Common myeloid progenitor, CD34-positive (primary cell): ENCODE results near the gene CASR.

Experiments
- CTCF ChIA-PET: fragments of 350-600 bp; sonication (Branson Sonifier 250); formaldehyde crosslinking; loops from one replicate; lab custom pipeline; 2021; ENCODE audit warnings: antibody characterized with exemption; lab: Charles Lee
- POLR2A ChIA-PET: fragments of 350-600 bp; sonication (Branson Sonifier 250); formaldehyde crosslinking; loops from one replicate; lab custom pipeline; 2021; ENCODE audit warnings: antibody characterized with exemption; lab: Charles Lee
- DNase-seq, 3 donors: peaks; one replicate each; pipeline versions ENCODE4 v3.0.0 to v3.0.0-alpha.2; 2013
- H3K27ac ChIP-seq, 2 experiments: 1 replicate in 1 of 2; 2 replicates in 1 of 2; pipeline ENCODE4 v1.7.0; 2013; ENCODE audit warnings: inconsistent platforms in 2 of 2, low read length in 2 of 2, mild to moderate bottlenecking in 2 of 2, low read depth in 1 of 2, moderate library complexity in 1 of 2; ENCODE audit not compliant: severe bottlenecking in 2 of 2, insufficient read depth in 1 of 2, poor library complexity in 1 of 2
- H3K27me3 ChIP-seq, 5 experiments: replicated peaks in 2 of 5; 1 replicate in 3 of 5; 2 replicates in 2 of 5; pipeline versions ENCODE4 v1.6.1 to v1.7.0; 2013; ENCODE audit warnings: low read length in 4 of 5, mild to moderate bottlenecking in 2 of 5, moderate library complexity in 2 of 5, inconsistent platforms in 1 of 5; ENCODE audit not compliant: insufficient read depth in 5 of 5, control insufficient read depth in 4 of 5
- H3K36me3 ChIP-seq, 4 experiments: 1 replicate in 2 of 4; 2 replicates in 2 of 4; pipeline versions ENCODE4 v1.6.1 to v1.7.0; 2013; ENCODE audit warnings: low read length in 3 of 4, control low read depth in 1 of 4, mild to moderate bottlenecking in 1 of 4; ENCODE audit not compliant: control insufficient read depth in 4 of 4, insufficient read depth in 4 of 4
- H3K4me1 ChIP-seq, 4 experiments: 1 replicate in 3 of 4; 2 replicates in 1 of 4; pipeline versions ENCODE4 v1.6.1 to v1.7.1; 2013; ENCODE audit warnings: low read length in 3 of 4, mild to moderate bottlenecking in 3 of 4, control low read depth in 1 of 4, inconsistent platforms in 1 of 4, moderate library complexity in 1 of 4; ENCODE audit not compliant: control insufficient read depth in 4 of 4, insufficient read depth in 4 of 4; ENCODE audit errors: control extremely low read depth in 1 of 4
- H3K4me3 ChIP-seq, 7 experiments: 1 replicate in 4 of 7; 2 replicates in 3 of 7; pipeline versions ENCODE4 v1.5.1 to v1.7.0; 2013; ENCODE audit warnings: mild to moderate bottlenecking in 7 of 7, low read length in 6 of 7, moderate library complexity in 6 of 7, inconsistent platforms in 2 of 7, low read depth in 2 of 7, control low read depth in 1 of 7; ENCODE audit not compliant: insufficient read depth in 4 of 7, control insufficient read depth in 1 of 7; ENCODE audit errors: extremely low read depth in 1 of 7
- H3K9me3 ChIP-seq, 5 experiments: 1 replicate in 4 of 5; 2 replicates in 1 of 5; pipeline versions ENCODE4 v1.6.1 to v1.7.1; 2013; ENCODE audit warnings: low read length in 4 of 5, mild to moderate bottlenecking in 2 of 5, inconsistent platforms in 1 of 5, low read depth in 1 of 5, moderate library complexity in 1 of 5; ENCODE audit not compliant: control insufficient read depth in 4 of 5, insufficient read depth in 2 of 5; ENCODE audit errors: control extremely low read depth in 1 of 5
- WGBS: methylation state at CpG from one replicate; pipeline ENCODE4 v1.1.5; 2013; ENCODE audit not compliant: insufficient coverage; 5-methylcytosine and 5-hydroxymethylcytosine counted together

CASR gene

GRCh38 chr3:122318620-122319019 lies 135.2 kb downstream of the CASR start:
- Histone ChIP-seq H3K4me1 (peaks cover 0 to 3% (median 1%) of the 10 kb centered on the region in 4 experiments), H3K4me3 (no peak overlapping the region), H3K36me3 (no peaks in the 10 kb centered on the region), H3K9me3 (peaks cover 0 to 14% (median 2%) of the 10 kb centered on the region in 5 experiments), H3K27ac (no peak overlapping the region), H3K27me3 (peaks cover 0 to 16% (median 0%) of the 10 kb centered on the region in 5 experiments)
- DNase-seq, result no peak
- POLR2A ChIA-PET, result no interaction called here
- no CpG with 5 or more reads among the region's 2 CpGs for WGBS
- CTCF ChIA-PET, result no interaction called here

GRCh38 chr3:122322095-122323075 lies 138.9 kb downstream of the CASR start:
- ChIA-PET POLR2A (no interaction called here), CTCF (interaction anchor here (0.6 to 1.2 kb wide), 2 partner anchors 9 to 31 kb away, joined by 3 to 4 read pairs; no protein-coding TSS in a partner anchor)

GRCh38 chr3:122324871-122325323 lies 141.4 kb downstream of the CASR start, which contains the start of gene CSTA:
Gene CSTA, plus strand, starts transcription at chr3:122325248. Its CDS starts 45 bp downstream, at chr3:122325293.
- no CpG with 5 or more reads among the region's 6 CpGs for WGBS
- H3K4me1 ChIP-seq, result no peaks in the 10 kb centered on the region
- H3K4me3 ChIP-seq, result peak within 1 kb of the TSS in 1 of 7 experiments; percentile 69
- POLR2A ChIA-PET, result no interaction called here
- H3K27me3 ChIP-seq, result peaks cover 0 to 2% (median 0%) of the 10 kb centered on the region in 5 experiments
- peaks cover 0 to 5% (median 0%) of the 10 kb centered on the region in 5 experiments for H3K9me3 ChIP-seq
- DNase-seq, result peak in 2 of 3 donors; percentile 20 to 22
- no peaks in the 10 kb centered on the region for H3K36me3 ChIP-seq
- CTCF ChIA-PET, result interaction anchor here (1.6 kb wide), 1 partner anchor 15 kb away, joined by 4 read pairs; no protein-coding TSS in a partner anchor
- no peak within 1 kb of the TSS for H3K27ac ChIP-seq

More at GRCh38 chr3:122322095-122323075, 138.9 kb downstream of the CASR start:
- H3K27me3 ChIP-seq, result peaks cover 0 to 2% (median 2%) of the 10 kb centered on the region in 5 experiments
- H3K4me3 ChIP-seq, result no peak overlapping the region
- peaks cover 0 to 14% (median 2%) of the 10 kb centered on the region in 5 experiments for H3K9me3 ChIP-seq
- peak in 2 of 3 donors; percentile 15 to 33 for DNase-seq
- WGBS, result 90% methylated on average over 2 of the region's 5 CpGs
- no peaks in the 10 kb centered on the region for H3K36me3 ChIP-seq
- no peaks in the 10 kb centered on the region for H3K4me1 ChIP-seq
- no peak overlapping the region for H3K27ac ChIP-seq

- Histone ChIP-seq H3K4me3 (peak overlapping the region in 1 of 7 experiments; percentile 69), H3K4me1 (no peaks in the 10 kb centered on the region), H3K27me3 (peaks cover 0 to 2% (median 0%) of the 10 kb centered on the region in 5 experiments), H3K27ac (no peak overlapping the region), H3K36me3 (no peaks in the 10 kb centered on the region), H3K9me3 (no peaks in the 10 kb centered on the region)
- no peak for DNase-seq
- ChIA-PET CTCF (interaction anchor here (1.6 kb wide), 1 partner anchor 14 kb away, joined by 4 read pairs; no protein-coding TSS in a partner anchor), POLR2A (no interaction called here)
- WGBS, result 100% methylated on average over 1 of the region's 3 CpGs
Observed at GRCh38 chr3:122325769-122326168, 142.3 kb downstream of the CASR start.

GRCh38 chr3:122331886-122332285 lies 148.4 kb downstream of the CASR start:
- POLR2A ChIA-PET, result no interaction called here
- DNase-seq, result no peak
- H3K4me1 ChIP-seq, result no peaks in the 10 kb centered on the region
- H3K4me3 ChIP-seq, result no peak overlapping the region
- H3K9me3 ChIP-seq, result no peaks in the 10 kb centered on the region
- 97% methylated on average over 4 of the region's 4 CpGs for WGBS
- no peaks in the 10 kb centered on the region for H3K36me3 ChIP-seq
- no peak overlapping the region for H3K27ac ChIP-seq
- CTCF ChIA-PET, result interaction anchor here (1.3 kb wide), 1 partner anchor 10 kb away, joined by 4 read pairs; no protein-coding TSS in a partner anchor
- H3K27me3 ChIP-seq, result peaks cover 0 to 3% (median 0%) of the 10 kb centered on the region in 5 experiments

GRCh38 chr3:122332551-122332950 lies 149.1 kb downstream of the CASR start:
- no peaks in the 10 kb centered on the region for H3K9me3 ChIP-seq
- no peaks in the 10 kb centered on the region for H3K4me1 ChIP-seq
- WGBS, result 92% methylated on average over 8 of the region's 8 CpGs
- no peak overlapping the region for H3K4me3 ChIP-seq
- no peak overlapping the region for H3K27ac ChIP-seq
- CTCF ChIA-PET, result interaction anchor here (0.8 kb wide), 1 partner anchor 34 kb away, joined by 4 read pairs; no protein-coding TSS in a partner anchor
- DNase-seq, result no peak
- POLR2A ChIA-PET, result no interaction called here
- peaks cover 0 to 3% (median 0%) of the 10 kb centered on the region in 5 experiments for H3K27me3 ChIP-seq
- H3K36me3 ChIP-seq, result no peaks in the 10 kb centered on the region
